ENCODE data around the gene ETV3. TPM values are rescaled to one million over a fixed set of nuclear protein-coding genes. Genes with fewer than 3 reads are reported as not detected.

Gene ETV3
- total and polyA plus RNA-seq, 10 of the 15 experiments (the other 5 are each of a cell fraction or from before 2014, with no cell fraction given): 1.7 to 13.8 (median 7.2) TPM

GRCh38 chr1:157168015-157168414, 29.8 kb upstream of the ETV3 start (continued):
- TF ChIP-seq ZBTB4 (CRISPR knock-in tag; IDR thresholded peaks at IDR 0.05): no peak
- no peak for TF ChIP-seq E2F8 (IDR thresholded peaks at IDR 0.05; ENCODE audit: low read depth, partially characterized antibody)
- TF ChIP-seq E4F1 (IDR thresholded peaks at IDR 0.05; ENCODE audit: borderline replicate concordance, partially characterized antibody): no peak
- no peak for TF ChIP-seq NFYB (IDR thresholded peaks at IDR 0.05; ENCODE audit: insufficient read depth, low read depth, low read length)
- TF ChIP-seq, protein P1, sequence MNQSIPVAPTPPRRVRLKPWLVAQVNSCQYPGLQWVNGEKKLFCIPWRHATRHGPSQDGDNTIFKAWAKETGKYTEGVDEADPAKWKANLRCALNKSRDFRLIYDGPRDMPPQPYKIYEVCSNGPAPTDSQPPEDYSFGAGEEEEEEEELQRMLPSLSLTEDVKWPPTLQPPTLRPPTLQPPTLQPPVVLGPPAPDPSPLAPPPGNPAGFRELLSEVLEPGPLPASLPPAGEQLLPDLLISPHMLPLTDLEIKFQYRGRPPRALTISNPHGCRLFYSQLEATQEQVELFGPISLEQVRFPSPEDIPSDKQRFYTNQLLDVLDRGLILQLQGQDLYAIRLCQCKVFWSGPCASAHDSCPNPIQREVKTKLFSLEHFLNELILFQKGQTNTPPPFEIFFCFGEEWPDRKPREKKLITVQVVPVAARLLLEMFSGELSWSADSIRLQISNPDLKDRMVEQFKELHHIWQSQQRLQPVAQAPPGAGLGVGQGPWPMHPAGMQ (IDR thresholded peaks at IDR 0.05; ENCODE audit: borderline replicate concordance): no peak
- no peak for TF ChIP-seq FOXK2 (IDR thresholded peaks at IDR 0.05)
- TF ChIP-seq CUX1 (IDR thresholded peaks at IDR 0.05; ENCODE audit: insufficient replicate concordance, low read depth, low read length): no peak
- TF ChIP-seq NFXL1 (IDR thresholded peaks at IDR 0.05; ENCODE audit: borderline replicate concordance): no peak
- TF ChIP-seq ATF3 (IDR thresholded peaks at IDR 0.05; ENCODE audit: borderline replicate concordance, extremely low read depth, low read depth, low read length): no peak
- TF ChIP-seq ASH2L (IDR thresholded peaks at IDR 0.05; ENCODE audit: borderline replicate concordance, low read depth): no peak
- TF ChIP-seq SPI1 (IDR thresholded peaks at IDR 0.05; ENCODE audit: borderline replicate concordance, insufficient read depth, low read depth, low read length): peak; percentile 94
- TF ChIP-seq GABPA (IDR thresholded peaks at IDR 0.05; ENCODE audit: low read depth): no peak

Measured in GM12878 (cell line).